22Rv1 (cell line): ENCODE measurements around the gene DDX41.

ENCODE experiments used
- CTCF ChIP-seq: fragments of 450-650 bp; IDR thresholded peaks from 2 replicates; pipeline ENCODE4 v1.5.1; 2017; ENCODE audit warnings: mild to moderate bottlenecking
- ZFX ChIP-seq: fragments of 450-650 bp; IDR thresholded peaks from 2 replicates; pipeline ENCODE4 v1.6.1; 2017; ENCODE audit warnings: antibody characterized with exemption, borderline replicate concordance

GRCh38 chr5:177516601-177517568 is at the start of gene DDX41:
- TF ChIP-seq CTCF (peak; percentile 7; the same call in 1 of the 2 replicates), ZFX (no peak)
